HAP-1 (cell line): ENCODE results near the gene PLAAT5.
"Not testable (repeated sequence)": the region's sequence is repeated elsewhere in the genome, so short reads cannot be mapped to it uniquely, and the experiment has no call there.

Experiments used
- DNase-seq, 2 experiments: peaks; one replicate each; pipeline ENCODE4 v3.0.0-alpha.2; 2016 to 2020; ENCODE audit warnings: low spot score in 2 of 2
- H3K27me3 ChIP-seq: fragments of 250-450 bp; sonication (Bioruptor Pico); 2 replicates; pipeline ENCODE4 v1.5.1; 2020; ENCODE audit warnings: low read depth, mild to moderate bottlenecking, moderate library complexity
- H3K36me3 ChIP-seq: fragments of 250-450 bp; sonication (Bioruptor Pico); replicated peaks from 2 replicates; pipeline ENCODE4 v1.5.1; 2020; ENCODE audit warnings: mild to moderate bottlenecking
- H3K4me1 ChIP-seq: fragments of 250-450 bp; sonication (Bioruptor Pico); 2 replicates; pipeline ENCODE4 v1.5.1; 2020; ENCODE audit warnings: mild to moderate bottlenecking
- H3K4me3 ChIP-seq: fragments of 250-450 bp; sonication (Bioruptor Pico); 2 replicates; pipeline ENCODE4 v1.5.1; 2020; ENCODE audit warnings: mild to moderate bottlenecking, moderate library complexity
- H3K9me3 ChIP-seq: fragments of 250-450 bp; sonication (Bioruptor Pico); 2 replicates; pipeline ENCODE4 v1.5.1; 2020; ENCODE audit warnings: mild to moderate bottlenecking, moderate library complexity
- in situ Hi-C: fragments of 300-500 bp; cut with MboI; formaldehyde crosslinking; loops from 3 replicates; pipeline ENCODE4 v1.14.3; 2020; ENCODE audit warnings: low sequenced_read_pairs, inconsistent platforms, mixed read lengths

Gene PLAAT5

DNA sequence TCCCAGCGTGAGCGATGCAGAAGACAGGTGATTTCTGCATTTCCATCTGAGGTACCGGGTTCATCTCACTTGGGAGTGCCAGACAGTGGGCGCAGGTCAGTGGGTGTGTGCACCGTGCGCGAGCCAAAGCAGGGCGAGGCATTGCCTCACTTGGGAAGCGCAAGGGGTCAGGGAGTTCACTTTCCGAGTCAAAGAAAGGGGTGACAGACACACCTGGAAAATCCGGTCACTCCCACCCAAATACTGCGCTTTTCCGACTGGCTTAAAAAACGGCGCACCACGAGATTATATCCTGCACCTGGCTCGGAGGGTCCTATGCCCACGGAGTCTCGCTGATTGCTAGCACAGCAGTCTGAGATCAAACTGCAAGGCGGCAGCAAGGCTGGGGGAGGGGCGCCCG is 55.6 kb downstream of the PLAAT5 start:
- in situ Hi-C loops, DNase-seq, H3K4me1 ChIP-seq, H3K9me3 ChIP-seq, H3K4me3 ChIP-seq, H3K27me3 ChIP-seq, H3K36me3 ChIP-seq: not testable (repeated sequence)

DNA sequence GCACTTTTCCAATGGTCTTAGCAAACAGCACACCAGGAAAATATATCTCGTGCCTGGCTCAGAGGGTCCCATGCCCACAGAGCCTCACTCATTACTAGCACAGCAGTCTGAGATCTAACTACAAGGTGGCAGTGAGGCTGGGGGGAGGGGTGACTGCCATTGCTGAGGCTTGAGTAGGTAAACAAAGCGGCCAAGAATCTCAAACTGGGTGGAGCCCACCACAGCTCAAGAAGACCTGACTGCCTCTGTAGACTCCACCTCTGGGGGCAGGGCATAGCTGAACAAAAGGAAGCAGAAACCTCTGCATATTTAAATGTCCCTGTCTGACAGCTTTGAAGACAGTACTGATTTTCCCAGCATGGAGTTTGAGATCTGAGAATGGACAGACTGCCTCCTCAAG is 60.2 kb downstream of the PLAAT5 start:
- H3K4me3 ChIP-seq, H3K27me3 ChIP-seq, in situ Hi-C loops, H3K9me3 ChIP-seq, H3K36me3 ChIP-seq, H3K4me1 ChIP-seq: not testable (repeated sequence)
- DNase-seq = peak in 1 of 2 experiments; percentile 25

DNA sequence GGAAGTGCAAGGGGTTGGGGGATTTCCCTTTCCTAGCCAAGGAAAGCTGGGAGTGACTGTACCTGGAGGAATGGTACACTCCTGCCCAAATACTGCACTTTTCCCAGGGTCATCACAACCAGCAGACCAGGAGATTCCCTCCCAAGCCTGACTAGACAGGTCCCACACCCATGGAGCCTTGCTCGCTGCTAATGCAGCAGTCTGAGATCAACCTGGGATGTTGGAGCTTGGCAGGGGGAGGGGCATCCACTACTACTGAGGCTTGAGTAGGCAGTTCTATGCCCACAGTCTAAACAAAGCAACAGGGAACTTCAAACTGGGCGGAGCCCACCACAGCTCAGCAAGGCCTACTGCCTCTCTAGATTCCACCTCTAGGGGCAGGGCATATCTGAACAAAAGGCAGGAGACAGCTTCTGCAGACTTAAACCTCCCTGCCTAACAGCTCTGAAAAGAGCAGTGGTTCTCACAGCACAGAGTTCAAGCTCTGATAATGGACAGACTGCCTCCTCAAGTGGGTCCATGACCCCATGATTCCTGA is 62.9 kb downstream of the PLAAT5 start:
- H3K4me1 ChIP-seq = no peaks in the 10 kb centered on the region
- in situ Hi-C loops = no loop called here
- H3K27me3 ChIP-seq = no peaks in the 10 kb centered on the region; the same call in 1 of the 2 replicates
- H3K9me3 ChIP-seq = no peaks in the 10 kb centered on the region
- no peaks in the 10 kb centered on the region for H3K36me3 ChIP-seq
- H3K4me3 ChIP-seq = no peak overlapping the region
- peak in 1 of 2 experiments; percentile 20 for DNase-seq

DNA sequence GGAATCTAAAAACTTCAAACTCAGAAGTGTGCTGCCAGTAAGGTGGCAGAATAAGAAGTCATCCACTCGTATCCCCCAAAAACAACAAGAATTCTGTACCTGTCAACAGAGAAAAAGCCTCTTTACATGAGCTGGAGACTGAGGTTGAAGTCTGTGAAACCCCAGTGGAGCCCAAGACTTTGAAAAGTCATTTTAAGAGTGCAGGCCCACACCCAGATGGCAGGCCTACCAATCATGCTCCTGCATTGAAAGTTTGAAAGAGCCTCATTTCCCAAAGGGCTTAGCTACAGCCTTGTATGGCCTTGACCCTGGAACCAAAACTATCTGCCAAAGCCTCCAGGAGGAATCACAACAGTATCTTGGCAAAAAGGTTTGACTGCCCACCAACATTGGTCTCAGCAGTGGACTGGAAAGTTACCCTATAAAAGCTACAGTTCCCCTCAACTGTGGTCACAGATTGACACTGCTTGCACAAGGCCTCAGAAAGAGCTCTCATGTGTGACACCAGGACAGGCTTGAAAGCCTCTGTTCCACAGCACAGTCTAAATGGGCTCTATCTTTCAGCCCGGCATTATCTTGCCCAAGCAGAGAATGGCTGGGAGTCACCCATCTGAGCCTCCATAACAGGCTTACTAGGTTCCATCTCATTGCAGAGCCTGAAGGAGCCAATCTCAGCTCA is 73.7 kb downstream of the PLAAT5 start:
- DNase-seq = no peak
- no peak overlapping the region for H3K4me3 ChIP-seq
- no peaks in the 10 kb centered on the region for H3K36me3 ChIP-seq
- in situ Hi-C loops = no loop called here
- no peaks in the 10 kb centered on the region for H3K9me3 ChIP-seq
- H3K27me3 ChIP-seq = no peaks in the 10 kb centered on the region; the same call in 1 of the 2 replicates
- no peaks in the 10 kb centered on the region for H3K4me1 ChIP-seq
